ENCODE data around the gene MT1B.

DNA sequence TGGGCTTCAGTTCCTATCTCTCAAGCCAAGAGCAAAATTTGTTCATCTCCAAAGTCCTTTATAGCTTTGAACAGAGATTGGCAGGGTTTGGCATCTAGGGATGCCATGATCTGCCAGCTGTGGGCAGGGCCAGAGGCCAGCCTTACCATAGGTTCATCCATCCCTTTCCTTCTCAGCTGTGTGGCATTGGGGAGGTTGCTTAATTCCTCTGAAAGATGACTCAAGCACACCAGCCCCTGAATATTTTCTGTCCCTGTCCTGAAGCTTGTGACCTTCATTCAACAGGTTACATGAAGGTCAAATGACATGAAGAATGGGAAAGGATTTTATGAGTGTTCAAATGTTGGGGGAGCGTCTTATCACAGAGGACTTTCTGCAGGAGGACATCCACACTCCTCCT is 12.8 kb downstream of the MT1B start:
- TF ChIP-seq, protein P1, sequence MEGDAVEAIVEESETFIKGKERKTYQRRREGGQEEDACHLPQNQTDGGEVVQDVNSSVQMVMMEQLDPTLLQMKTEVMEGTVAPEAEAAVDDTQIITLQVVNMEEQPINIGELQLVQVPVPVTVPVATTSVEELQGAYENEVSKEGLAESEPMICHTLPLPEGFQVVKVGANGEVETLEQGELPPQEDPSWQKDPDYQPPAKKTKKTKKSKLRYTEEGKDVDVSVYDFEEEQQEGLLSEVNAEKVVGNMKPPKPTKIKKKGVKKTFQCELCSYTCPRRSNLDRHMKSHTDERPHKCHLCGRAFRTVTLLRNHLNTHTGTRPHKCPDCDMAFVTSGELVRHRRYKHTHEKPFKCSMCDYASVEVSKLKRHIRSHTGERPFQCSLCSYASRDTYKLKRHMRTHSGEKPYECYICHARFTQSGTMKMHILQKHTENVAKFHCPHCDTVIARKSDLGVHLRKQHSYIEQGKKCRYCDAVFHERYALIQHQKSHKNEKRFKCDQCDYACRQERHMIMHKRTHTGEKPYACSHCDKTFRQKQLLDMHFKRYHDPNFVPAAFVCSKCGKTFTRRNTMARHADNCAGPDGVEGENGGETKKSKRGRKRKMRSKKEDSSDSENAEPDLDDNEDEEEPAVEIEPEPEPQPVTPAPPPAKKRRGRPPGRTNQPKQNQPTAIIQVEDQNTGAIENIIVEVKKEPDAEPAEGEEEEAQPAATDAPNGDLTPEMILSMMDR (IDR thresholded peaks at IDR 0.05), result no peak
- no peak for TF ChIP-seq POLR2A (IDR thresholded peaks at IDR 0.05)

Data from heart left ventricle (tissue), 13 donors.